WTC11 (cell line): ENCODE results near the gene LITAFD. TPM values are rescaled to one million over a fixed set of nuclear protein-coding genes. Genes with fewer than 3 reads are reported as not detected.

ENCODE experiments used
- ATAC-seq: fragments of 200-7000 bp; cut with Tn5 transposase; 2 replicates; pipeline ENCODE4 v1.10.0; 2021; ENCODE audit warnings: mild to moderate bottlenecking, moderate library complexity
- CTCF ChIA-PET: fragments of 300-600 bp; sonication (Branson Sonifier 250); formaldehyde crosslinking; loops from one replicate; lab custom pipeline; 2021; ENCODE audit warnings: antibody characterized with exemption; lab: Charles Lee
- POLR2A ChIA-PET: fragments of 350-600 bp; sonication (Branson Sonifier 250); formaldehyde crosslinking; loops from one replicate; lab custom pipeline; 2021; ENCODE audit warnings: antibody characterized with exemption; lab: Charles Lee
- DNase-seq: peaks from one replicate; pipeline ENCODE4 v3.0.0; 2021; ENCODE audit warnings: low spot score
- H3K27ac Mint-ChIP-seq: 2 replicates; pipeline ENCODE4 v1.8.0; 2021; ENCODE audit warnings: mixed read lengths
- H3K27me3 Mint-ChIP-seq: 2 replicates; pipeline ENCODE4 v1.8.0; 2021; ENCODE audit warnings: low read depth, mild to moderate bottlenecking, moderate library complexity, mixed read lengths
- H3K36me3 Mint-ChIP-seq: 2 replicates; pipeline ENCODE4 v1.8.0; 2021; ENCODE audit warnings: mixed read lengths
- H3K4me1 Mint-ChIP-seq: 2 replicates; pipeline ENCODE4 v1.8.0; 2022; ENCODE audit warnings: mixed read lengths
- H3K4me3 Mint-ChIP-seq: 2 replicates; pipeline ENCODE4 v1.8.0; 2021; ENCODE audit warnings: mild to moderate bottlenecking, moderate library complexity, mixed read lengths
- H3K9me3 Mint-ChIP-seq: 2 replicates; pipeline ENCODE4 v1.8.0; 2021; ENCODE audit warnings: mixed read lengths
- ATF1 ChIP-seq: sonication (generic); formaldehyde crosslinking; IDR thresholded peaks from 2 replicates; pipeline ENCODE4 v1.8.1; 2023; ENCODE audit warnings: mild to moderate bottlenecking, moderate library complexity, missing genetic modification reagents
- CBFB ChIP-seq: sonication (generic); formaldehyde crosslinking; IDR thresholded peaks from 2 replicates; pipeline ENCODE4 v1.8.1; 2022; ENCODE audit warnings: mild to moderate bottlenecking, low read depth, missing genetic modification reagents
- CREM ChIP-seq: sonication (generic); formaldehyde crosslinking; IDR thresholded peaks from 2 replicates; pipeline ENCODE4 v1.8.1; 2022; ENCODE audit warnings: mild to moderate bottlenecking, missing genetic modification reagents, moderate library complexity
- ELF4 ChIP-seq: sonication (generic); formaldehyde crosslinking; IDR thresholded peaks from 2 replicates; pipeline ENCODE4 v1.8.1; 2022; ENCODE audit warnings: low read depth, mild to moderate bottlenecking, moderate library complexity, missing genetic modification reagents
- ESRRA ChIP-seq: sonication (generic); formaldehyde crosslinking; IDR thresholded peaks from 2 replicates; pipeline ENCODE4 v1.8.1; 2022; ENCODE audit warnings: mild to moderate bottlenecking, missing genetic modification reagents, borderline replicate concordance
- GABPB1 ChIP-seq: sonication (generic); formaldehyde crosslinking; IDR thresholded peaks from 2 replicates; pipeline ENCODE4 v1.8.1; 2023; ENCODE audit warnings: mild to moderate bottlenecking, missing genetic modification reagents
- HMGA2 ChIP-seq: fragments of 250-450 bp; sonication (Bioruptor Pico); IDR thresholded peaks from 2 replicates; pipeline ENCODE4 v1.4.0; 2021; ENCODE audit warnings: mild to moderate bottlenecking, moderate library complexity
- IRF2 ChIP-seq: sonication (generic); formaldehyde crosslinking; IDR thresholded peaks from 2 replicates; pipeline ENCODE4 v1.8.0; 2022; ENCODE audit warnings: low read depth, missing genetic modification reagents, borderline replicate concordance
- JAZF1 ChIP-seq: fragments of 250-450 bp; sonication (Bioruptor Pico); IDR thresholded peaks from 2 replicates; pipeline ENCODE4 v1.9.0; 2021; ENCODE audit warnings: moderate library complexity, mild to moderate bottlenecking, inconsistent platforms
- MAX ChIP-seq: sonication (generic); formaldehyde crosslinking; IDR thresholded peaks from 2 replicates; pipeline ENCODE4 v1.8.0; 2022; ENCODE audit warnings: mild to moderate bottlenecking, missing genetic modification reagents
- MXD4 ChIP-seq: fragments of 250-450 bp; sonication (Bioruptor Pico); IDR thresholded peaks from 2 replicates; pipeline ENCODE4 v1.8.0; 2021; ENCODE audit warnings: mild to moderate bottlenecking, moderate library complexity, borderline replicate concordance
- OVOL2 ChIP-seq: fragments of 250-450 bp; sonication (Bioruptor Pico); IDR thresholded peaks from 2 replicates; pipeline ENCODE4 v1.9.0; 2021; ENCODE audit warnings: mild to moderate bottlenecking, borderline replicate concordance
- SOX15 ChIP-seq: fragments of 250-450 bp; sonication (Bioruptor Pico); IDR thresholded peaks from 2 replicates; pipeline ENCODE4 v1.9.0; 2021; ENCODE audit warnings: mild to moderate bottlenecking
- TCF7 ChIP-seq: sonication (generic); formaldehyde crosslinking; IDR thresholded peaks from 2 replicates; pipeline ENCODE4 v1.8.0; 2022; ENCODE audit warnings: mild to moderate bottlenecking, low read depth, missing genetic modification reagents, moderate library complexity
- ZBTB43 ChIP-seq: sonication (generic); formaldehyde crosslinking; IDR thresholded peaks from 2 replicates; pipeline ENCODE4 v1.8.1; 2023; ENCODE audit warnings: mild to moderate bottlenecking, missing genetic modification reagents
- ZNF219 ChIP-seq: sonication (generic); formaldehyde crosslinking; IDR thresholded peaks from 2 replicates; pipeline ENCODE4 v1.8.0; 2023; ENCODE audit warnings: missing genetic modification reagents, mild to moderate bottlenecking, borderline replicate concordance
- ZNF263 ChIP-seq: sonication (generic); formaldehyde crosslinking; IDR thresholded peaks from 2 replicates; pipeline ENCODE4 v1.8.1; 2022; ENCODE audit warnings: low read depth, mild to moderate bottlenecking, moderate library complexity, missing genetic modification reagents
- ZNF281 ChIP-seq: sonication (generic); formaldehyde crosslinking; IDR thresholded peaks from 2 replicates; pipeline ENCODE4 v1.8.0; 2023; ENCODE audit warnings: mild to moderate bottlenecking, missing genetic modification reagents
- ZNF396 ChIP-seq: fragments of 250-450 bp; sonication (Bioruptor Pico); IDR thresholded peaks from 2 replicates; pipeline ENCODE4 v1.8.0; 2021; ENCODE audit warnings: mild to moderate bottlenecking, moderate library complexity, borderline replicate concordance
- total RNA-seq: library from RNA; stranded (reverse); gene quantifications from 3 replicates; pipeline ENCODE4 v1.2.3, GENCODE V29; 2021
- TF ChIP-seq, protein P1 (sequence below): sonication (generic); formaldehyde crosslinking; IDR thresholded peaks from 2 replicates; pipeline ENCODE4 v1.8.0; 2022; ENCODE audit warnings: mild to moderate bottlenecking, missing genetic modification reagents
- TF ChIP-seq, protein P2 (sequence below): sonication (generic); formaldehyde crosslinking; IDR thresholded peaks from 2 replicates; pipeline ENCODE4 v1.8.0; 2022; ENCODE audit warnings: missing genetic modification reagents

The LITAFD gene
- total RNA-seq, 1 experiment from 2014 or later = not detected

DNA sequence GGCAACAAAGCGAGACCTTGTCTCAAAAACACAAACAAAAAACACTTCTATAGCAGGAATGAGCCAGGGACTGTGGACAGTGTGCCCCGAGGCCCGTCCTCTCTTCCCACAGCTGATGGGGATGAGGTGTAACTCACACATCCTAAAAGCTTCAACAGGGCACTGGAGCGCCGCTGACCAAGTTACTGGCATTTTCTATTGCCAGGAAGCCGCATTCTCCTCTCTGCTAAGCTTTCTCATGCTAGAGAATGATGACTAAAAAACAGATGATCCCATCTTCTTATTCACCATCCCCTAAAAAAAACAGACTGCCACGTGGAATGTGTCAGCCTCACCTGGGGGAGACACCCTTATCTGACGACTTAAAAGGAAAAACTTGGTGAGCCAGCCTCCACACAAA is 29.6 kb upstream of the LITAFD start:
- TF ChIP-seq SOX15 (CRISPR knock-in tag) (no peak), CBFB (no peak)
- DNase-seq (no peak), ATAC-seq (no peak)
- peaks cover 63% of the 10 kb centered on the region for H3K36me3 Mint-ChIP-seq
- CTCF ChIA-PET = interaction anchor here (1.0 to 3.4 kb wide), 5 partner anchors 16 to 285 kb away, joined by 3 to 9 read pairs (median 5); partner anchors contain the start of gene CARHSP1
- POLR2A ChIA-PET = interaction anchor here (0.6 to 1.4 kb wide), 3 partner anchors 11 to 169 kb away, joined by 3 to 8 read pairs (median 5); no protein-coding TSS in a partner anchor
- H3K4me3 Mint-ChIP-seq = no peak overlapping the region
- peaks cover 53% of the 10 kb centered on the region for H3K4me1 Mint-ChIP-seq
- no peaks in the 10 kb centered on the region for H3K27me3 Mint-ChIP-seq
- H3K9me3 Mint-ChIP-seq = no peaks in the 10 kb centered on the region
- peak overlapping the region; percentile 83 for H3K27ac Mint-ChIP-seq

GRCh38 chr16:8853150-8853549 is 29.0 kb upstream of the LITAFD start:
- ChIA-PET CTCF (interaction anchor here (1.0 to 3.4 kb wide), 5 partner anchors 27 to 160 kb away, joined by 3 to 12 read pairs (median 5); no protein-coding TSS in a partner anchor), POLR2A (interaction anchor here (1.0 to 2.5 kb wide), 2 partner anchors 16 to 21 kb away, joined by 3 to 10 read pairs; partner anchors contain the start of gene CARHSP1)

DNA sequence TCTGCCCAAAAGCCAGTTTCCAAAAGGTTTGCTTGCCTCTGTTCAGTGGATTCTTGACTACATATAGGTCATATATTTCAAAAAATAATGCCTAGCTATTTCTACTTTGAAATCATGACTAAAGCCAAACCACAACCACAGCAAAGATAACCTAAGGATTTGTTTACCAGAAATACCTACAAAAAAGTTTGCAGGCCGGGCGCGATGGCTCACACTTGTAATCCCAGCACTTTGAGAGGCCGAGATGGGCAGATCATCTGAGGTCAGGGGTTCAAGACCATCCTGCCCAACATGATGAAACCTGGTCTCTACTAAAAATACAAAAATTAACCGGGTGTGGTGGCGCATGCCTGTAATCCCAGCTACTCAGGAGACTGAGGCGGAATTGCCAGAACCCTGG is 28.5 kb upstream of the LITAFD start:
- Mint-ChIP-seq H3K4me1 (peaks cover 59% of the 10 kb centered on the region), H3K9me3 (no peaks in the 10 kb centered on the region), H3K4me3 (no peak overlapping the region), H3K36me3 (peaks cover 73% of the 10 kb centered on the region), H3K27ac (peak overlapping the region; percentile 83), H3K27me3 (no peaks in the 10 kb centered on the region)
- TF ChIP-seq IRF2 (CRISPR knock-in tag) (no peak), MAX (CRISPR knock-in tag) (no peak), ZNF263 (CRISPR knock-in tag) (no peak), ZNF281 (CRISPR knock-in tag) (no peak), CREM (CRISPR knock-in tag) (no peak), ATF1 (no peak)
- ATAC-seq (no peak), DNase-seq (no peak)
- CTCF ChIA-PET = interaction anchor here (0.7 to 3.4 kb wide), 6 partner anchors 26 to 160 kb away, joined by 3 to 12 read pairs (median 4); no protein-coding TSS in a partner anchor
- POLR2A ChIA-PET = interaction anchor here (1.0 to 2.5 kb wide), 2 partner anchors 15 to 22 kb away, joined by 3 to 10 read pairs; partner anchors contain the start of gene CARHSP1

More at GRCh38 chr16:8853150-8853549, 29.0 kb upstream of the LITAFD start:
- TF ChIP-seq ZNF219 (CRISPR knock-in tag) (no peak), ZNF396 (CRISPR knock-in tag) (no peak), ZBTB43 (no peak), HMGA2 (no peak), GABPB1 (no peak), JAZF1 (CRISPR knock-in tag) (no peak), TCF7 (CRISPR knock-in tag) (no peak), ESRRA (CRISPR knock-in tag) (no peak), ELF4 (CRISPR knock-in tag) (no peak), MXD4 (CRISPR knock-in tag) (no peak), OVOL2 (no peak)
- TF ChIP-seq, protein P1, sequence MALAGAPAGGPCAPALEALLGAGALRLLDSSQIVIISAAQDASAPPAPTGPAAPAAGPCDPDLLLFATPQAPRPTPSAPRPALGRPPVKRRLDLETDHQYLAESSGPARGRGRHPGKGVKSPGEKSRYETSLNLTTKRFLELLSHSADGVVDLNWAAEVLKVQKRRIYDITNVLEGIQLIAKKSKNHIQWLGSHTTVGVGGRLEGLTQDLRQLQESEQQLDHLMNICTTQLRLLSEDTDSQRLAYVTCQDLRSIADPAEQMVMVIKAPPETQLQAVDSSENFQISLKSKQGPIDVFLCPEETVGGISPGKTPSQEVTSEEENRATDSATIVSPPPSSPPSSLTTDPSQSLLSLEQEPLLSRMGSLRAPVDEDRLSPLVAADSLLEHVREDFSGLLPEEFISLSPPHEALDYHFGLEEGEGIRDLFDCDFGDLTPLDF (CRISPR knock-in tag) = no peak
- TF ChIP-seq, protein P2, sequence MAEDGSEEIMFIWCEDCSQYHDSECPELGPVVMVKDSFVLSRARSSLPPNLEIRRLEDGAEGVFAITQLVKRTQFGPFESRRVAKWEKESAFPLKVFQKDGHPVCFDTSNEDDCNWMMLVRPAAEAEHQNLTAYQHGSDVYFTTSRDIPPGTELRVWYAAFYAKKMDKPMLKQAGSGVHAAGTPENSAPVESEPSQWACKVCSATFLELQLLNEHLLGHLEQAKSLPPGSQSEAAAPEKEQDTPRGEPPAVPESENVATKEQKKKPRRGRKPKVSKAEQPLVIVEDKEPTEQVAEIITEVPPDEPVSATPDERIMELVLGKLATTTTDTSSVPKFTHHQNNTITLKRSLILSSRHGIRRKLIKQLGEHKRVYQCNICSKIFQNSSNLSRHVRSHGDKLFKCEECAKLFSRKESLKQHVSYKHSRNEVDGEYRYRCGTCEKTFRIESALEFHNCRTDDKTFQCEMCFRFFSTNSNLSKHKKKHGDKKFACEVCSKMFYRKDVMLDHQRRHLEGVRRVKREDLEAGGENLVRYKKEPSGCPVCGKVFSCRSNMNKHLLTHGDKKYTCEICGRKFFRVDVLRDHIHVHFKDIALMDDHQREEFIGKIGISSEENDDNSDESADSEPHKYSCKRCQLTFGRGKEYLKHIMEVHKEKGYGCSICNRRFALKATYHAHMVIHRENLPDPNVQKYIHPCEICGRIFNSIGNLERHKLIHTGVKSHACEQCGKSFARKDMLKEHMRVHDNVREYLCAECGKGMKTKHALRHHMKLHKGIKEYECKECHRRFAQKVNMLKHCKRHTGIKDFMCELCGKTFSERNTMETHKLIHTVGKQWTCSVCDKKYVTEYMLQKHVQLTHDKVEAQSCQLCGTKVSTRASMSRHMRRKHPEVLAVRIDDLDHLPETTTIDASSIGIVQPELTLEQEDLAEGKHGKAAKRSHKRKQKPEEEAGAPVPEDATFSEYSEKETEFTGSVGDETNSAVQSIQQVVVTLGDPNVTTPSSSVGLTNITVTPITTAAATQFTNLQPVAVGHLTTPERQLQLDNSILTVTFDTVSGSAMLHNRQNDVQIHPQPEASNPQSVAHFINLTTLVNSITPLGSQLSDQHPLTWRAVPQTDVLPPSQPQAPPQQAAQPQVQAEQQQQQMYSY (CRISPR knock-in tag) = no peak
- no peak overlapping the region for H3K4me3 Mint-ChIP-seq
- ATAC-seq (no peak), DNase-seq (no peak)
- H3K4me1 Mint-ChIP-seq = peaks cover 57% of the 10 kb centered on the region
- no peaks in the 10 kb centered on the region for H3K9me3 Mint-ChIP-seq
- no peaks in the 10 kb centered on the region for H3K27me3 Mint-ChIP-seq
- peaks cover 68% of the 10 kb centered on the region for H3K36me3 Mint-ChIP-seq
- peak overlapping the region; percentile 83 for H3K27ac Mint-ChIP-seq
